PC-3 (cell line): Measurements from ENCODE around the gene PAOX. TPM values are rescaled to one million over a fixed set of nuclear protein-coding genes. Genes with fewer than 3 reads are reported as not detected.

Experiments
- ATAC-seq: fragments of 200-7000 bp; cut with Tn5 transposase; 2 replicates; pipeline ENCODE4 v1.9.1; 2020; ENCODE audit warnings: mild to moderate bottlenecking, moderate library complexity
- BruUV-seq: library from RNA; stranded (reverse); fragments of 400-500 nt; replicated peaks from 2 replicates; lab custom pipeline; 2021; lab: Mats Ljungman, UMichigan
- CTCF ChIA-PET: fragments of 300-600 bp; sonication (Branson Sonifier 250); formaldehyde crosslinking; loops from one replicate; lab custom pipeline; 2022; ENCODE audit warnings: antibody characterized with exemption; lab: Charles Lee
- POLR2A ChIA-PET: fragments of 300-600 bp; sonication (Branson Sonifier 250); formaldehyde crosslinking; loops from one replicate; lab custom pipeline; 2022; ENCODE audit warnings: antibody characterized with exemption; ENCODE audit not compliant: unreplicated experiment; lab: Charles Lee
- DNase-seq: peaks from one replicate; pipeline ENCODE4 v3.0.0-alpha.2; 2015
- H2AFZ ChIP-seq: fragments of 300-600 bp; sonication (generic); 2 replicates; pipeline ENCODE4 v1.6.0; 2016; ENCODE audit warnings: antibody characterized with exemption, low read length
- H3F3A ChIP-seq: fragments of 300-600 bp; sonication (generic); one replicate; pipeline ENCODE4 v1.6.0; 2017; ENCODE audit warnings: antibody characterized with exemption, low read length, control low read depth, mild to moderate bottlenecking; ENCODE audit not compliant: unreplicated experiment
- H3K27ac ChIP-seq: fragments of 300-600 bp; sonication (generic); 2 replicates; pipeline ENCODE4 v1.5.1; 2016; ENCODE audit warnings: mild to moderate bottlenecking, low read length
- H3K27me3 ChIP-seq: fragments of 300-600 bp; sonication (generic); 2 replicates; pipeline ENCODE4 v1.6.1; 2016; ENCODE audit warnings: low read length, mixed read lengths
- H3K36me3 ChIP-seq: fragments of 300-600 bp; sonication (generic); 2 replicates; pipeline ENCODE4 v1.6.1; 2016; ENCODE audit warnings: low read depth, mixed run types, low read length, mixed read lengths
- H3K4me1 ChIP-seq: fragments of 300-600 bp; sonication (generic); 2 replicates; pipeline ENCODE4 v1.5.1; 2016; ENCODE audit warnings: low read length; ENCODE audit not compliant: insufficient read depth
- H3K4me2 ChIP-seq: fragments of 300-600 bp; sonication (generic); 2 replicates; pipeline ENCODE4 v1.6.0; 2016; ENCODE audit warnings: low read length
- H3K4me3 ChIP-seq: fragments of 300-600 bp; sonication (generic); 2 replicates; pipeline ENCODE4 v1.5.1; 2016; ENCODE audit warnings: mild to moderate bottlenecking, low read length, mixed read lengths
- H3K79me2 ChIP-seq: fragments of 300-600 bp; sonication (generic); 2 replicates; pipeline ENCODE4 v1.6.1; 2017; ENCODE audit warnings: low read length, mixed read lengths
- H3K9ac ChIP-seq: fragments of 300-600 bp; sonication (generic); 2 replicates; pipeline ENCODE4 v1.6.0; 2016; ENCODE audit warnings: mild to moderate bottlenecking, low read length
- H3K9me2 ChIP-seq: fragments of 300-600 bp; sonication (generic); replicated peaks from 2 replicates; pipeline ENCODE4 v1.6.1; 2016; ENCODE audit warnings: mixed run types, low read length, mixed read lengths
- H3K9me3 ChIP-seq: fragments of 300-600 bp; sonication (generic); 2 replicates; pipeline ENCODE4 v1.6.1; 2016; ENCODE audit warnings: low read length, mixed read lengths
- H4K20me1 ChIP-seq: fragments of 300-600 bp; sonication (generic); 2 replicates; pipeline ENCODE4 v1.6.1; 2016; ENCODE audit warnings: low read length, mixed read lengths
- EZH2 ChIP-seq: fragments of 300-600 bp; sonication (generic); IDR thresholded peaks from one replicate; pipeline ENCODE4 v1.6.1; 2017; ENCODE audit warnings: antibody characterized with exemption, mild to moderate bottlenecking, low read length; ENCODE audit not compliant: unreplicated experiment
- EZH2phosphoT487 ChIP-seq: fragments of 300-600 bp; sonication (generic); IDR thresholded peaks from 2 replicates; pipeline ENCODE4 v1.6.1; 2018; ENCODE audit warnings: mild to moderate bottlenecking, antibody characterized with exemption, low read length, borderline replicate concordance
- intact Hi-C: fragments of 100-400 bp; cut with micrococcal nuclease; formaldehyde crosslinking; loops from 2 replicates; pipeline ENCODE4 v1.9.0; 2023
- total RNA-seq: library from RNA; depleted of rRNA; stranded (reverse); fragments of >200 nt; gene quantifications from 2 replicates; pipeline ENCODE4 v1.2.3, GENCODE V29; 2014
- TF ChIP-seq, protein P1 (sequence below): fragments of 300-600 bp; sonication (generic); conservative IDR thresholded peaks from 2 replicates; pipeline ENCODE4 v1.5.1; 2017; ENCODE audit warnings: antibody characterized with exemption, low read depth, mild to moderate bottlenecking, low read length

Gene PAOX
- total RNA-seq, 1 experiment from 2014 or later: 4.1 TPM

DNA sequence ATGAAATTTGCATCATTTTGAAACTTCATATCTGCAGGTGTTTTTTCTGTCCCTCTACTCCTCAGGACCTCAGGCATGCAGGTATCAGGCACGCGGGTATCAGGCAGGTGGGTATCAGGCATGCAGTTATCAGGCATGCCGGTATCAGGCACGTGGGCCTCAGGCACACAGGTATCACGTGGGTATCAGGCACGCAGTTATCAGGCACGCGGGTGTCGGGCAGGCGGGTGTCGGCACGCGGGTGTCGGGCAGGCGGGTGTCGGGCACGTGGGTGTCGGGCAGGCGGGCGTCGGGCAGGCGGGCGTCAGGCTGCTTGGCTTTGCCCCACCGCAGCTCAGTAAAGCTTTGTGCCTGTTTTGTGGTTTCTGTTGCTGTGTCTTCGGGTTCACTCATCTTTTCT, 36.7 kb downstream of the PAOX start:
- no peaks in the 10 kb centered on the region for H3K9me2 ChIP-seq
- H4K20me1 ChIP-seq: no peaks in the 10 kb centered on the region
- no TSS peak for BruUV-seq
- H3K79me2 ChIP-seq: peaks cover 18% of the 10 kb centered on the region
- no peak overlapping the region for H3K27ac ChIP-seq
- TF ChIP-seq EZH2phosphoT487 (no peak), EZH2 (no peak)
- TF ChIP-seq, protein P1, sequence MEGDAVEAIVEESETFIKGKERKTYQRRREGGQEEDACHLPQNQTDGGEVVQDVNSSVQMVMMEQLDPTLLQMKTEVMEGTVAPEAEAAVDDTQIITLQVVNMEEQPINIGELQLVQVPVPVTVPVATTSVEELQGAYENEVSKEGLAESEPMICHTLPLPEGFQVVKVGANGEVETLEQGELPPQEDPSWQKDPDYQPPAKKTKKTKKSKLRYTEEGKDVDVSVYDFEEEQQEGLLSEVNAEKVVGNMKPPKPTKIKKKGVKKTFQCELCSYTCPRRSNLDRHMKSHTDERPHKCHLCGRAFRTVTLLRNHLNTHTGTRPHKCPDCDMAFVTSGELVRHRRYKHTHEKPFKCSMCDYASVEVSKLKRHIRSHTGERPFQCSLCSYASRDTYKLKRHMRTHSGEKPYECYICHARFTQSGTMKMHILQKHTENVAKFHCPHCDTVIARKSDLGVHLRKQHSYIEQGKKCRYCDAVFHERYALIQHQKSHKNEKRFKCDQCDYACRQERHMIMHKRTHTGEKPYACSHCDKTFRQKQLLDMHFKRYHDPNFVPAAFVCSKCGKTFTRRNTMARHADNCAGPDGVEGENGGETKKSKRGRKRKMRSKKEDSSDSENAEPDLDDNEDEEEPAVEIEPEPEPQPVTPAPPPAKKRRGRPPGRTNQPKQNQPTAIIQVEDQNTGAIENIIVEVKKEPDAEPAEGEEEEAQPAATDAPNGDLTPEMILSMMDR: no peak
- no peak overlapping the region for H3K4me2 ChIP-seq
- DNase-seq (no peak), ATAC-seq (no peak)
- H3F3A ChIP-seq: no peaks in the 10 kb centered on the region
- POLR2A ChIA-PET: no interaction called here
- H2AFZ ChIP-seq: no peak overlapping the region
- no peak overlapping the region for H3K9ac ChIP-seq
- no peaks in the 10 kb centered on the region for H3K27me3 ChIP-seq
- H3K4me3 ChIP-seq: no peak overlapping the region
- intact Hi-C loops: no loop called here
- H3K36me3 ChIP-seq: peaks cover 27% of the 10 kb centered on the region
- CTCF ChIA-PET: no interaction called here
- no peaks in the 10 kb centered on the region for H3K4me1 ChIP-seq
- peaks cover 15% of the 10 kb centered on the region; the same call in 1 of the 2 replicates for H3K9me3 ChIP-seq

DNA sequence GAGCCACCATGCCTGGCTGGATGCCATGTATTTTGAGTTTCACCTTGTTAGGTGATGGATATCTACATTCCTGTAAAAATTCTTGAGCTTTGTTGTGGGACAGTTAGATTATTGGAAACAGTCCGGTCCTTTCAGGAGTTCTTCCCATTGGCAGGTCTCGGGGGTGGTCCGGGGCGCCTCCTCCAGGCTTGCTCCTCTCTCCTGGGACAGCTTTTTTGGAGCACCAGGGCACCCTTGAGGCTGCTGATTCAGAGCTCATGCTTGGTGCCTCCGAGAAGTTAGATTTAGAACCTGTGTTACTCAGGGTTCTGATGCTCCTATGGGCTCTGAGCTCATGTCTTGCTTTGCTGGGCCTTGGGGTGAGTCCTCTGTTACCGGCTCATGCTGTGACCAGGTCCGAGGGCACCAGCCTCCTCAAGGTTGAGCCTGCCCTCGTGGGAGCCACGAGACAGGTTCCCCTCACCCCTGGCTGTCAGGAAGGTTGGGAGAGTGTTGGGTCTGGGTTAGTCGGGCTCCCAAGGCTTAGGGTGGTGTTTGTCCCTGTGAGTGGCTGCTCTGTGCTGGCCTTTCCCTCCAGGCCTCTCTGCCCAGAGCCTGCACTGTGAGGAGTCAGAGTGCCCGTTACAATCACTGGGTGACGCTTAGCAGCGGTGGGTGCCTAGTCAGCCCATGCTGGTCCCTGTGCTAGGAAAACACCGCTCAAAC, 39.4 kb downstream of the PAOX start:
- ATAC-seq (no peak), DNase-seq (no peak)
- H3F3A ChIP-seq: no peaks in the 10 kb centered on the region
- no peak overlapping the region for H3K27ac ChIP-seq
- POLR2A ChIA-PET: no interaction called here
- H3K9me2 ChIP-seq: no peaks in the 10 kb centered on the region
- H3K27me3 ChIP-seq: no peaks in the 10 kb centered on the region
- intact Hi-C loops: no loop called here
- no peaks in the 10 kb centered on the region for H3K4me1 ChIP-seq
- no peaks in the 10 kb centered on the region for H3K9me3 ChIP-seq
- no peak overlapping the region for H3K4me2 ChIP-seq
- no peak overlapping the region for H3K9ac ChIP-seq
- peaks cover 3% of the 10 kb centered on the region; the same call in 1 of the 2 replicates for H3K36me3 ChIP-seq
- H3K4me3 ChIP-seq: no peak overlapping the region
- H4K20me1 ChIP-seq: no peaks in the 10 kb centered on the region
- H3K79me2 ChIP-seq: no peaks in the 10 kb centered on the region
- CTCF ChIA-PET: no interaction called here
- TF ChIP-seq, protein P1: no peak
- TF ChIP-seq EZH2phosphoT487 (no peak), EZH2 (no peak)
- no peak overlapping the region for H2AFZ ChIP-seq
- BruUV-seq: no TSS peak

DNA sequence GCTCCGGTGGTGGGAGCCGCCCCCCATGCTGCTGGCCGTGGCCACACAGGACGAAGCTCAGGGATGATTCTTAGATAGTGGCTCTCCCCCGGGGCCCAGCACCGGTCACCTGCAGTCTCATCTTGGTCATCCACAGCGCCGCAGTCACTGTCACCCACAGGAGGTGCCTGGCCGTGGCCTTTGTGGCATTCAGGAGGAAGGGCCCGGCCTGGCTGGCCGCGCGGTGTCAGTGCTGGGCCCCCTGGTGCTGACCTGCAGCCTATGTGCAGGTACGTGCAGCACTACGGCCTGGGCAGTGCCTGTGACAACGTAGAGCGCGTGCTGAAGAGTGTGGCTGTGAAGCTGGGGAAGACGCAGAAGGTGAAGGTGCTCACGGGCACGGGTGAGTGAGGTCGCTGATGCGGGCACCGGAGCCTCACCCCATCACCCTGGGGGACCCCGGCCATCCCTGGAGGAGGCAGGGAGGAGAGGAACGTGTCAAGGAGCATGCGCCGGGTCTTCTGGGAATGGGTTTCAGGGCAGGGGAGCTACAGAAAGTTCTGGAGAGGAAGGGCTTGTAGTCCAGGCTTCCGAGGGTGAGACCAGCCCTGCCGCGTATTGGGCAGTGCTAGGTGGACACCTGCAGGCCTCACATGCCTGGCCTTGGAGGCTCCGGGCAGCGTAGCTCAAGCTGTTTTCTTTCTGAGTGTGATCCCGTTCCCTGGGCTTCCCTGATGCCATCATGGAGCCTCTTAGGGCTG, 40.3 kb downstream of the PAOX start:
- Histone ChIP-seq H3K4me3 (no peak overlapping the region), H3K4me2 (no peak overlapping the region), H3K79me2 (no peaks in the 10 kb centered on the region), H3K4me1 (no peaks in the 10 kb centered on the region), H3K9me2 (no peaks in the 10 kb centered on the region), H3K27ac (no peak overlapping the region), H3K9me3 (no peaks in the 10 kb centered on the region), H3K36me3 (no peaks in the 10 kb centered on the region), H3F3A (no peaks in the 10 kb centered on the region), H4K20me1 (no peaks in the 10 kb centered on the region), H3K27me3 (no peaks in the 10 kb centered on the region), H2AFZ (no peak overlapping the region), H3K9ac (no peak overlapping the region)
- BruUV-seq: no TSS peak
- ATAC-seq: no peak
- ChIA-PET POLR2A (no interaction called here), CTCF (no interaction called here)
- no peak for DNase-seq
- intact Hi-C loops: no loop called here
- TF ChIP-seq EZH2phosphoT487 (no peak), EZH2 (no peak)
